Endothelial cell of umbilical vein (primary cell): ENCODE measurements around the gene KIF1B. TPM values are rescaled to one million over a fixed set of nuclear protein-coding genes. Genes with fewer than 3 reads are reported as not detected.

ENCODE experiments used
- BruUV-seq: library from RNA; stranded (reverse); fragments of 400-500 nt; replicated peaks from 2 replicates; lab custom pipeline; 2021; lab: Mats Ljungman, UMichigan
- CTCF ChIA-PET: fragments of 300-600, 350-600 bp; sonication (Branson Sonifier 250); formaldehyde crosslinking; loops from one replicate; lab custom pipeline; 2021; ENCODE audit warnings: antibody characterized with exemption, inconsistent platforms; lab: Charles Lee
- POLR2A ChIA-PET: fragments of 300-600, 350-600 bp; sonication (Branson Sonifier 250); formaldehyde crosslinking; loops from one replicate; lab custom pipeline; 2021; ENCODE audit warnings: antibody characterized with exemption, inconsistent platforms; lab: Charles Lee
- DNase-seq: peaks from one replicate; pipeline ENCODE4 v3.0.0-alpha.2; 2011; ENCODE audit warnings: low read depth, low spot score
- FAIRE-seq: peaks from 2 replicates; lab custom pipeline; 2011; peaks lifted over from hg19 to GRCh38; lab: Jason Lieb, UNC
- H2AFZ ChIP-seq: 2 replicates; pipeline ENCODE4 v1.6.0; 2012; ENCODE audit warnings: low read depth, low read length, control low read depth, inconsistent platforms
- H3K27ac ChIP-seq: 2 replicates; pipeline ENCODE4 v1.5.1; 2011; ENCODE audit warnings: low read depth, mild to moderate bottlenecking, control low read depth, low read length, moderate library complexity; ENCODE audit not compliant: insufficient read depth
- H3K27me3 ChIP-seq, 2 experiments: 2 replicates each; pipeline versions ENCODE4 v1.6.0 to v1.6.1; 2011; ENCODE audit warnings: low read length in 2 of 2, mixed read lengths in 1 of 2; ENCODE audit not compliant: control insufficient read depth in 2 of 2, insufficient read depth in 2 of 2
- H3K36me3 ChIP-seq, 2 experiments: 2 replicates in 1 of 2; 3 replicates in 1 of 2; pipeline ENCODE4 v1.5.1; 2011; ENCODE audit warnings: low read length in 2 of 2, mild to moderate bottlenecking in 1 of 2, moderate library complexity in 1 of 2; ENCODE audit not compliant: control insufficient read depth in 2 of 2, insufficient read depth in 2 of 2; ENCODE audit errors: extremely low read depth in 1 of 2
- H3K4me1 ChIP-seq: 3 replicates; pipeline ENCODE4 v1.5.1; 2011; ENCODE audit warnings: mild to moderate bottlenecking, low read length; ENCODE audit not compliant: control insufficient read depth, insufficient read depth; ENCODE audit errors: extremely low read depth
- H3K4me2 ChIP-seq: 2 replicates; pipeline ENCODE4 v1.6.1; 2011; ENCODE audit warnings: low read length, control low read depth, mixed read lengths; ENCODE audit not compliant: insufficient read depth
- H3K4me3 ChIP-seq, 3 experiments: fragments of 200-600 bp in 1 of 3; sonication (generic), shearing (Covaris generic) in 1 of 3; replicated peaks in 1 of 3; 2 replicates each; pipeline ENCODE4 v1.5.1; 2011 to 2016; ENCODE audit warnings: control low read depth in 3 of 3, low read length in 3 of 3, mild to moderate bottlenecking in 2 of 3, inconsistent platforms in 1 of 3, low read depth in 1 of 3, moderate library complexity in 1 of 3; ENCODE audit not compliant: insufficient read depth in 1 of 3
- H3K79me2 ChIP-seq: 2 replicates; pipeline ENCODE4 v1.6.0; 2012; ENCODE audit warnings: low read length, inconsistent platforms; ENCODE audit not compliant: control insufficient read depth, insufficient read depth
- H3K9ac ChIP-seq: replicated peaks from 2 replicates; pipeline ENCODE3; 2011; ENCODE audit warnings: low read length, control low read depth; ENCODE audit not compliant: insufficient read depth; ENCODE audit errors: extremely low read depth
- H3K9me1 ChIP-seq: replicated peaks from 3 replicates; pipeline ENCODE4 v1.6.0; 2011; ENCODE audit warnings: mild to moderate bottlenecking, low read length; ENCODE audit not compliant: control insufficient read depth, insufficient read depth; ENCODE audit errors: extremely low read depth
- H3K9me3 ChIP-seq: replicated peaks from 2 replicates; pipeline ENCODE4 v1.5.1; 2012; ENCODE audit warnings: low read length, inconsistent platforms; ENCODE audit not compliant: control insufficient read depth, insufficient read depth
- H4K20me1 ChIP-seq: replicated peaks from 2 replicates; pipeline ENCODE3; 2011; ENCODE audit warnings: mild to moderate bottlenecking, low read length; ENCODE audit not compliant: control insufficient read depth, insufficient read depth; ENCODE audit errors: extremely low read depth
- FOS ChIP-seq: IDR thresholded peaks from 2 replicates; pipeline ENCODE4 v1.6.1; 2011; ENCODE audit warnings: mild to moderate bottlenecking, low read length, moderate library complexity, borderline replicate concordance; ENCODE audit not compliant: insufficient read depth
- GATA2 ChIP-seq: IDR thresholded peaks from 2 replicates; pipeline ENCODE4 v1.7.0; 2011; ENCODE audit warnings: low read depth, mild to moderate bottlenecking, moderate library complexity, mixed read lengths, low read length; ENCODE audit not compliant: insufficient read length, insufficient read depth
- JUN ChIP-seq: IDR thresholded peaks from 2 replicates; pipeline ENCODE4 v1.6.1; 2011; ENCODE audit warnings: borderline replicate concordance, low read depth; ENCODE audit not compliant: insufficient read length, insufficient read depth
- MYC ChIP-seq: IDR thresholded peaks from one replicate; pipeline ENCODE4 v1.6.1; 2011; ENCODE audit warnings: mild to moderate bottlenecking, low read depth, low read length
- POLR2A ChIP-seq: IDR thresholded peaks from 2 replicates; pipeline ENCODE4 v1.6.1; 2012; ENCODE audit warnings: low read depth, mild to moderate bottlenecking, control low read depth, low read length
- dilution Hi-C: fragments of 300-500 bp; cut with MboI; formaldehyde crosslinking; loops from one replicate; pipeline ENCODE4 v1.15.0; 2019; ENCODE audit warnings: low sequenced_read_pairs; ENCODE audit not compliant: extremely low pct_ligation_motif_present
- intact Hi-C: fragments of 100-400 bp; cut with micrococcal nuclease; formaldehyde crosslinking; loops from one replicate; pipeline ENCODE4 v1.10.0; 2022
- polyA plus RNA-seq, 4 experiments: library from polyadenylated mRNA; depleted of rRNA in 3 of 4; stranded (reverse) in 3 of 4; unstranded in 1 of 4; fragments of >200 nt; gene quantifications; 2 replicates each; pipeline versions ENCODE4 v1.2.1 to v1.2.3, GENCODE V29; 2011 to 2012; ENCODE audit warnings: missing spikeins in 1 of 4
- total RNA-seq: library from RNA; stranded (reverse); gene quantifications from 2 replicates; pipeline ENCODE4 v1.2.3, GENCODE V29; 2021
- TF ChIP-seq, protein P1 (sequence below), 2 donors: IDR thresholded peaks; 1 replicate in 1 of 2; 2 replicates in 1 of 2; pipeline ENCODE4 v1.5.1; 2011; ENCODE audit warnings: low read length in 2 of 2, mild to moderate bottlenecking in 2 of 2, moderate library complexity in 2 of 2, control low read depth in 1 of 2, inconsistent platforms in 1 of 2, low read depth in 1 of 2; ENCODE audit not compliant: insufficient read depth in 1 of 2; ENCODE audit errors: extremely low read depth in 1 of 2
- TF ChIP-seq, protein P2 (sequence below): IDR thresholded peaks from 2 replicates; pipeline ENCODE4 v1.6.1; 2011; ENCODE audit not compliant: insufficient read depth, insufficient read length

The KIF1B gene
- total and polyA plus RNA-seq, 2 donors (not counting 3 experiments of a cell fraction or from before 2014, with no cell fraction given), result 14.8 to 58.6 TPM

- no peak overlapping the region for H3K4me3 ChIP-seq
- H3K9me3 ChIP-seq, result no peaks in the 10 kb centered on the region
- H3K27me3 ChIP-seq, result no peaks in the 10 kb centered on the region
- no peaks in the 10 kb centered on the region for H3K9me1 ChIP-seq
- BruUV-seq, result no TSS peak
- no peaks in the 10 kb centered on the region for H3K4me1 ChIP-seq
- H3K27ac ChIP-seq, result no peak overlapping the region
- dilution Hi-C loops, result no loop called here
- no peak overlapping the region for H3K9ac ChIP-seq
- H4K20me1 ChIP-seq, result peaks cover 4% of the 10 kb centered on the region
- ChIA-PET CTCF (interaction anchor here (1.4 kb wide), 1 partner anchor 13 kb away, joined by 4 read pairs; no protein-coding TSS in a partner anchor), POLR2A (no interaction called here)
- DNase-seq (no peak), FAIRE-seq (no peak)
- H3K4me2 ChIP-seq, result no peak overlapping the region
- H2AFZ ChIP-seq, result no peak overlapping the region
- intact Hi-C loops, result no loop called here
- H3K36me3 ChIP-seq, result peaks cover 0 to 1% of the 10 kb centered on the region in 2 experiments
- no peak for TF ChIP-seq FOS
- no peak for TF ChIP-seq MYC
- TF ChIP-seq POLR2A, result no peak
- TF ChIP-seq GATA2, result no peak
- TF ChIP-seq, protein P1, sequence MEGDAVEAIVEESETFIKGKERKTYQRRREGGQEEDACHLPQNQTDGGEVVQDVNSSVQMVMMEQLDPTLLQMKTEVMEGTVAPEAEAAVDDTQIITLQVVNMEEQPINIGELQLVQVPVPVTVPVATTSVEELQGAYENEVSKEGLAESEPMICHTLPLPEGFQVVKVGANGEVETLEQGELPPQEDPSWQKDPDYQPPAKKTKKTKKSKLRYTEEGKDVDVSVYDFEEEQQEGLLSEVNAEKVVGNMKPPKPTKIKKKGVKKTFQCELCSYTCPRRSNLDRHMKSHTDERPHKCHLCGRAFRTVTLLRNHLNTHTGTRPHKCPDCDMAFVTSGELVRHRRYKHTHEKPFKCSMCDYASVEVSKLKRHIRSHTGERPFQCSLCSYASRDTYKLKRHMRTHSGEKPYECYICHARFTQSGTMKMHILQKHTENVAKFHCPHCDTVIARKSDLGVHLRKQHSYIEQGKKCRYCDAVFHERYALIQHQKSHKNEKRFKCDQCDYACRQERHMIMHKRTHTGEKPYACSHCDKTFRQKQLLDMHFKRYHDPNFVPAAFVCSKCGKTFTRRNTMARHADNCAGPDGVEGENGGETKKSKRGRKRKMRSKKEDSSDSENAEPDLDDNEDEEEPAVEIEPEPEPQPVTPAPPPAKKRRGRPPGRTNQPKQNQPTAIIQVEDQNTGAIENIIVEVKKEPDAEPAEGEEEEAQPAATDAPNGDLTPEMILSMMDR (IDR thresholded peaks at IDR 0.05; ENCODE audit: extremely low read depth in 1 of 2, insufficient read depth in 1 of 2, low read depth in 1 of 2, low read length in 2 of 2), result no peak
- TF ChIP-seq, protein P2, sequence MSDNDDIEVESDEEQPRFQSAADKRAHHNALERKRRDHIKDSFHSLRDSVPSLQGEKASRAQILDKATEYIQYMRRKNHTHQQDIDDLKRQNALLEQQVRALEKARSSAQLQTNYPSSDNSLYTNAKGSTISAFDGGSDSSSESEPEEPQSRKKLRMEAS, result no peak
- TF ChIP-seq JUN, result no peak
- peaks cover 66% of the 10 kb centered on the region for H3K79me2 ChIP-seq
Observed at GRCh38 chr1:10228528-10228927, 18.2 kb downstream of the KIF1B start.
